ENCODE measurements around the gene INPP5A.

Gene INPP5A

GRCh38 chr10:132579027-132579859 lies 41.7 kb downstream of the INPP5A start:
- DNase-seq (ENCODE audit: low read depth): no peak

GRCh38 chr10:132580143-132580542 lies 42.6 kb downstream of the INPP5A start:
- no peak for DNase-seq (ENCODE audit: low read depth)

- DNase-seq (ENCODE audit: low read depth): no peak
These were observed 43.0 kb downstream of the INPP5A start for GRCh38 chr10:132580617-132581016.

GRCh38 chr10:132582137-132582536 lies 44.5 kb downstream of the INPP5A start:
- DNase-seq (ENCODE audit: low read depth): no peak

GRCh38 chr10:132582771-132583170 lies 45.2 kb downstream of the INPP5A start:
- DNase-seq (ENCODE audit: low read depth): no peak

- DNase-seq (ENCODE audit: low read depth): no peak
These were observed 45.9 kb downstream of the INPP5A start for GRCh38 chr10:132583456-132583855.

- no peak for DNase-seq (ENCODE audit: low read depth)
These were observed 46.5 kb downstream of the INPP5A start for GRCh38 chr10:132584081-132584480.

GRCh38 chr10:132585732-132586722 lies 48.4 kb downstream of the INPP5A start:
- no peak for DNase-seq (ENCODE audit: low read depth)

DNA sequence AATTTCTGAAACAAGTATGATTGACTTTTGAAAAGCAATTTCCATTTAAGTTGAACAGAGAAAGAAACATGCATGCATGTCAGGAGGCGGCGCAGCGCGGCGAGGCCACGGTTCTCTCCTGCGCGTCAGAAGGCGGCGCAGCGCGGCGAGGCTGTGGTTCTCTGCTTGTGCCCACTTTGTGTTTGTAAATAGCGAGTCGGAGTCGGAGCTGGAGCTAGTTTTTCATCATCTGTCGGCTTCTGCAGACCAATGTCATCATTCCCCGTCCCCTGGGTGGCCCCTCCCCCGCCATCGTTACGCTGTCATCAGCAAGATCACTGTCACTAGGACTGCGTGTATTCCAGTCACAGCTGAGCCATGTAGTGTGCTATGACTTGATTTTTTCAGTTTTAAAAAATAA lies 49.2 kb downstream of the INPP5A start:
- no peak for DNase-seq (ENCODE audit: low read depth)

DNA sequence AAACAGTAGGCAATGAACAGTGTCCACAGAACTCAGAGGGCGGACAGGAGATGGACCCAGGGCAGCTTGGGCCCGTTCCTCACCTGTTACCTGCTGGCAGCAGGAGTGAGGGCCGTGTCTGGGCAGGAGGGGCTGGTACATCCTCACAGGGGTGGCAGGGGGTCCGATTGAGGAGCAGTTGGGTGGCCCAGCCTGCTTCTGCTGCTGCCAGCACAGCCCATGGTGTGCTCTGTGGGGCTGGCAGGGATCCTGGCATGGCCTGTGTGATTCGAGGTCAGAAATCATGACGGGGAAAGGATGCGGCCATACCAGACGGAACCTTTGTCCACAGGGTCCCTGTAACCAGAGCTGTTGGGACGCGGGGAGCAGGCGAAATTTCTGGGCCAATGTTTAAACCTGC lies 49.6 kb downstream of the INPP5A start:
- DNase-seq (ENCODE audit: low read depth): no peak

GRCh38 chr10:132588301-132589013 lies 50.9 kb downstream of the INPP5A start:
- DNase-seq (ENCODE audit: low read depth): no peak

DNA sequence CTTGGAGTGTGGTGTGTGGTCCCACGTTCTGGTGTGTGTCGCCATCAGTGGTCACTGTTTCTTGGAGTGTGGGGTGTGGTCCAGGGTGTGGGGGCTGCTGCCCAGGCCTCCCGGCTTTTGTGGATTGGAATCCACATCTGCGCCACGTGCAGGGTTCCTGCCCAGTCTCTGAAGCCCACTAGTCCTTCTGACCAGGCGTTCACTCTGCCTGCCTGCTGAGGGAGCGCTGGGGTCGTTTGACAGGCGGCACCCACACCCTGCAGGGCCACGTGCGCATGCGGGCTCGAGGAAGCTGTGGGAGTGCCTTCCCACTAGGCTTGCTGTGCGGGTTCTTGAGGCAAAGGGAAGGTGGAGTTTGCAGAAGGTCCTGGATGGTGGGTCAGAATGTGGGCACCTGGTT lies 51.4 kb downstream of the INPP5A start:
- no peak for DNase-seq (ENCODE audit: low read depth)

DNA sequence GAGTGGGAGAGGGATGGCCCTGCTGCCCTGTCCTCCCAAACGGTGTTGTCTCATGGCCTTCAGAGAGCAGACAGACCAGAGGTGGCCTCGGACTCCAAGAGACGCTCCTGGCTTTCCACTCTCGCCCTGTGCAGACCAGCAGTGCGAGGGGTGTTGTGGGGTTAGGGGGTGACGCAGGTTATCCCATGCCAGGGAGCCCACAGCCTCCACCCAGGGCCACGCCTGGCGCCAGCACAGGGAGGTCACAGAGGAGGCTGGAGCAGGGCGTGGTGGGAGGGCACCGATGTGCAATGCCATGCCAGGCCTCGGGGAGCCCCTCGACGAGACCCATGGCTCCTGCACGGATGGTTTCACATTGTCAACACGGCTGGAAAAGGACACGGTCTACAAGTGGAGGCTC lies 52.1 kb downstream of the INPP5A start:
- DNase-seq (ENCODE audit: low read depth): no peak

DNA sequence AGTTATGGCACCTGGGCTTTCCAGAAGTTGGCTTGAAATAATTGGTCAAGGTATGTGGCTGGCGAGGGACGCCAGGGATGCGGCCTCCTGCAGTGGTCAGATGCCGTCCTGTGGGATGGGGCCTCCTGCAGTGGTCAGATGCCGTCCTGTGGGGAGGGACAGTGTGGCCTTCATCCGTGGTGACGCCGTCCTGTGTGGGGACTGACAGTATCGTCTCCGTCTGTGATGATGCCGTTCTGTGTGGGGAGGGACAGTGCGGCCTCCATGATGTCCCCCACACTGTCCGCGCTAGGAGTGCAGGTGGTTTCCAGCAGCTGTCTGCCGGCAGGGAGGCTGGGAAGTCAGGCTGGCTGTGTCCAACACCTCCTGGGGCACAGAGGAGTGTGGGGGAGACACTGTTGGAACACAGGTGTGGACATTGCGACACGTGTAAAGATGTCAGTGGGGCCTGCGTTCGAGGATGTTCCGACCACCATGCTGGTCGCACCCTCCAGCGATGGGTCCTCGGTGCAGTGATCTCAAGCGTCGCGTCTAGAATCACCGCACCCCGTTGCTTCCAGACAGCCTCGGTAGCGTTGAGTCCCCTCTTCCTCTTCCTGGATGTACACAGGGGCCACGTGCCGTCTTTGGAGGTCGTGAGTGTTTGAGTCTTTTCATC lies 52.6 kb downstream of the INPP5A start:
- no peak for DNase-seq (ENCODE audit: low read depth)

GRCh38 chr10:132590752-132591121 lies 53.1 kb downstream of the INPP5A start:
- no peak for DNase-seq (ENCODE audit: low read depth)

GRCh38 chr10:132591166-132591971 lies 53.8 kb downstream of the INPP5A start:
- no peak for DNase-seq (ENCODE audit: low read depth)

- no peak for DNase-seq (ENCODE audit: low read depth)
These were observed 55.3 kb downstream of the INPP5A start for GRCh38 chr10:132592790-132593383.

DNA sequence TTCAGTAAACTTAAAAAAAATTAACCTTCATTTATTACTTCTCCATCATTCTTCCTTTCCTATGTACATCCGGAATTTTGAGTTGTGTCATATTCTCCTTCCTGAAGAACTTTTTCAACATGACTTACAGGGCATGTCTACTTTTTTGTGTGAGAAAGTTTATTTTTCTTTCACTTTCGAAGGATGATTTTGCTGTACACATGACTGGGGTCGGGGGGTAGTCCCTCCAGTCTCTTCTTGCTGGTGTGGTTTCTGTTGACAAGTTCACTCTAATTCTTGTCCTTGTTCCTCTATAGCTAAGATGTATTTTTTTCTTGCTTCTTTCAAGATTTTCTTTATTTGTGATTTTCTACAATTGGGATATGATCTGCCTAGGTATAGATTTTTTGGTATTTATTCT lies 55.8 kb downstream of the INPP5A start:
- DNase-seq (ENCODE audit: low read depth): no peak

- DNase-seq (ENCODE audit: low read depth): no peak
These were observed 56.6 kb downstream of the INPP5A start for GRCh38 chr10:132593900-132594876.

Measured in stimulated activated CD8-positive, alpha-beta memory T cell treated with anti-CD3 and anti-CD28 coated beads, Interleukin-12 subunit alpha, Interleukin-12 subunit beta, amount 100 ng/mL, for 4 hours (primary cell).